Activated CD4-positive, alpha-beta T cell treated with anti-CD3 and anti-CD28 coated beads for 24 hours (primary cell): ENCODE data around the gene RTF1.
"Not testable (repeated sequence)": the region's sequence is repeated elsewhere in the genome, so short reads cannot be mapped to it uniquely, and the experiment has no call there.

ENCODE experiments used
- DNase-seq, 2 donors: peaks; one replicate each; pipeline ENCODE4 v3.0.0-alpha.2; 2020; ENCODE audit warnings: low read depth in 2 of 2

Gene RTF1

GRCh38 chr15:41437448-41437847 is 20.6 kb downstream of the RTF1 start:
- DNase-seq: no peak

GRCh38 chr15:41438206-41438605 is 21.3 kb downstream of the RTF1 start:
- DNase-seq: no peak

GRCh38 chr15:41438745-41439144 is 21.9 kb downstream of the RTF1 start:
- DNase-seq: not testable (repeated sequence)

GRCh38 chr15:41443275-41443674 is 26.4 kb downstream of the RTF1 start:
- DNase-seq: no peak

- DNase-seq: no peak
Measured at GRCh38 chr15:41445399-41445798, 28.5 kb downstream of the RTF1 start.

GRCh38 chr15:41462084-41462795 is 45.3 kb downstream of the RTF1 start:
- no peak for DNase-seq

GRCh38 chr15:41464889-41465580 is 48.1 kb downstream of the RTF1 start:
- DNase-seq: no peak

- DNase-seq: no peak
Measured at GRCh38 chr15:41465822-41466421, 49.0 kb downstream of the RTF1 start.

- DNase-seq: no peak
Measured at GRCh38 chr15:41466711-41467110, 49.8 kb downstream of the RTF1 start.

GRCh38 chr15:41469644-41470043 is 52.7 kb downstream of the RTF1 start:
- DNase-seq: not testable (repeated sequence)

GRCh38 chr15:41473418-41473817 is 56.5 kb downstream of the RTF1 start:
- DNase-seq: no peak

- no peak for DNase-seq
Measured at GRCh38 chr15:41474436-41474835, 57.5 kb downstream of the RTF1 start.

GRCh38 chr15:41474941-41475340 is 58.0 kb downstream of the RTF1 start:
- DNase-seq: no peak

GRCh38 chr15:41476416-41477048 is 59.6 kb downstream of the RTF1 start:
- no peak for DNase-seq

GRCh38 chr15:41480396-41481140 is 63.7 kb downstream of the RTF1 start:
- DNase-seq: no peak

- no peak for DNase-seq
Measured at GRCh38 chr15:41482110-41482877, 65.4 kb downstream of the RTF1 start.

GRCh38 chr15:41483115-41483514 is 66.2 kb downstream of the RTF1 start:
- DNase-seq: no peak

GRCh38 chr15:41483519-41483918 is 66.6 kb downstream of the RTF1 start:
- DNase-seq: no peak

- DNase-seq: no peak
Measured at GRCh38 chr15:41484937-41485625, 68.2 kb downstream of the RTF1 start.

GRCh38 chr15:41486286-41486685 is 69.4 kb downstream of the RTF1 start:
- no peak for DNase-seq
